ENCODE data around the gene GLT6D1.

The GLT6D1 gene

GRCh38 chr9:135620558-135620957, 18.8 kb downstream of the GLT6D1 start:
- no peak for DNase-seq

- DNase-seq, result no peak
These were observed 19.8 kb downstream of the GLT6D1 start for GRCh38 chr9:135619599-135619886.

GRCh38 chr9:135618866-135619598, 20.3 kb downstream of the GLT6D1 start:
- no peak for DNase-seq

- DNase-seq, result no peak
These were observed 21.3 kb downstream of the GLT6D1 start for GRCh38 chr9:135617991-135618411.

GRCh38 chr9:135617538-135617900, 21.8 kb downstream of the GLT6D1 start:
- no peak for DNase-seq

- no peak for DNase-seq
These were observed 22.5 kb downstream of the GLT6D1 start for GRCh38 chr9:135616619-135617537.

GRCh38 chr9:135615666-135616618, 23.4 kb downstream of the GLT6D1 start:
- no peak for DNase-seq

- no peak for DNase-seq
These were observed 24.3 kb downstream of the GLT6D1 start for GRCh38 chr9:135614821-135615665.

GRCh38 chr9:135613946-135614805, 25.2 kb downstream of the GLT6D1 start:
- DNase-seq, result no peak

- DNase-seq, result no peak
These were observed 26.1 kb downstream of the GLT6D1 start for GRCh38 chr9:135612981-135613910.

GRCh38 chr9:135612437-135612836, 26.9 kb downstream of the GLT6D1 start:
- no peak for DNase-seq

GRCh38 chr9:135611875-135612209, 27.5 kb downstream of the GLT6D1 start:
- DNase-seq, result no peak

- DNase-seq, result no peak
These were observed 28.0 kb downstream of the GLT6D1 start for GRCh38 chr9:135611142-135611874.

GRCh38 chr9:135610290-135611141, 28.8 kb downstream of the GLT6D1 start:
- DNase-seq, result no peak

- DNase-seq, result no peak
These were observed 29.9 kb downstream of the GLT6D1 start for GRCh38 chr9:135609366-135609955.

- no peak for DNase-seq
These were observed 30.4 kb downstream of the GLT6D1 start for GRCh38 chr9:135608999-135609317.

- no peak for DNase-seq
These were observed 30.9 kb downstream of the GLT6D1 start for GRCh38 chr9:135608294-135608998.
